Ishikawa (cell line): ENCODE data around the gene MVB12A.

Source experiments
- CEBPB ChIP-seq: IDR thresholded peaks from 2 replicates; pipeline ENCODE4 v1.6.1; 2012
- EGR1 ChIP-seq: IDR thresholded peaks from 2 replicates; pipeline ENCODE4 v1.6.1; 2012
- EP300 ChIP-seq: IDR thresholded peaks from 2 replicates; pipeline ENCODE4 v1.6.1; 2012; ENCODE audit warnings: borderline replicate concordance
- FOXM1 ChIP-seq: IDR thresholded peaks from 2 replicates; pipeline ENCODE4 v1.6.1; 2012; ENCODE audit warnings: low read depth, borderline replicate concordance
- MAX ChIP-seq: IDR thresholded peaks from 2 replicates; pipeline ENCODE4 v1.6.1; 2012
- NFIC ChIP-seq: IDR thresholded peaks from 2 replicates; pipeline ENCODE4 v1.6.1; 2012
- REST ChIP-seq: IDR thresholded peaks from 2 replicates; pipeline ENCODE4 v1.6.1; 2012; ENCODE audit warnings: low read depth, mild to moderate bottlenecking
- TAF1 ChIP-seq: IDR thresholded peaks from 2 replicates; pipeline ENCODE4 v1.6.1; 2012; ENCODE audit warnings: low read depth, mild to moderate bottlenecking
- TEAD4 ChIP-seq: IDR thresholded peaks from 2 replicates; pipeline ENCODE4 v1.6.1; 2012
- YY1 ChIP-seq: IDR thresholded peaks from 2 replicates; pipeline ENCODE4 v1.6.1; 2012; ENCODE audit warnings: low read depth

GRCh38 chr19:17390665-17391370 lies 29.0 kb upstream of the MVB12A start:
- no peak for TF ChIP-seq TAF1
- 0 out of 2 replicates have a peak, but pooled peaks have one; percentile 13 for TF ChIP-seq YY1
- TF ChIP-seq FOXM1 = no peak
- TF ChIP-seq MAX = peak; percentile 61
- no peak for TF ChIP-seq EP300
- no peak for TF ChIP-seq CEBPB
- TF ChIP-seq REST = no peak
- TF ChIP-seq EGR1 = no peak
- TF ChIP-seq NFIC = no peak
- no peak for TF ChIP-seq TEAD4
